GM12875 (cell line): Measurements from ENCODE around the gene R3HDM4.
A peak's percentile ranks its signal among the peaks of the same experiment; 100 is the strongest.

ENCODE experiments used
- H3K4me3 ChIP-seq: one replicate; pipeline ENCODE4 v1.5.1; 2011; ENCODE audit warnings: low read depth, low read length, control low read depth
- TF ChIP-seq, protein P1 (sequence below): IDR thresholded peaks from 2 replicates; pipeline ENCODE4 v1.5.1; 2011; ENCODE audit warnings: low read depth, mild to moderate bottlenecking, control low read depth, inconsistent platforms, low read length, moderate library complexity, borderline replicate concordance; ENCODE audit not compliant: insufficient read depth

Gene R3HDM4

DNA sequence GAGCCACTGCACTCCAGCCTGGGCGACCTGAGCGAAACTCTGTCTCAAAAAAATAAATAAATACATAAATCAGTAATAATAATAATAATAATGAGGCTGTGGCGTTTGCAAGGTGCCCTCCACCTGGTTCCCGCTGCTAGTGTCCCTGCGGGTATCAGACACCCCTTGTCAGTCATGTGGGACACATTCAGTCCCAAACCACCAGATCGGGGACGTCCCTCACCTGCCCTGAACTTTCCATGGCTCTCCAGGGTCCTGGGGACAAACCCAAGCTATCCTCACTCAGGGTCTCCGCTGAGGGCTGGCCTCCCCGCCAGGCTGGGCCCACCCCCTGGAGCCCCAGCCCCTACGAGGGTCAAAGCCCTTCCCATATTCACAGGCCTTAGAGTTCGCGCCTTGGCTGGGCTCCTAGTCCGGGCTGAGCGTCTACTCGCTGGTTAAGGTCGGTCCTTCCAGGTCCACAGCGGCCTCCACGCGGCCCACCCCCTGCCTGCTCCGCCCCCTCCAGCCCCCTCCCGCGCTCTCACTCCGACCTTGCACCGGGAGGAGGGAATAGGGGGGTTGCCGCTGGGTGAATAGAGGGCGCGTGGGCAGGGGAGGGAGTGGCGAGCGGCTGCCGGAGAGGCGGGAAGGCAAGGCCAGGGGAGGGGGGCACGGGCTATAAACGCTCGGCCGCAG lies 3.8 kb upstream of the R3HDM4 start:
- H3K4me3 ChIP-seq = peak overlapping the region; percentile 23
- TF ChIP-seq, protein P1, sequence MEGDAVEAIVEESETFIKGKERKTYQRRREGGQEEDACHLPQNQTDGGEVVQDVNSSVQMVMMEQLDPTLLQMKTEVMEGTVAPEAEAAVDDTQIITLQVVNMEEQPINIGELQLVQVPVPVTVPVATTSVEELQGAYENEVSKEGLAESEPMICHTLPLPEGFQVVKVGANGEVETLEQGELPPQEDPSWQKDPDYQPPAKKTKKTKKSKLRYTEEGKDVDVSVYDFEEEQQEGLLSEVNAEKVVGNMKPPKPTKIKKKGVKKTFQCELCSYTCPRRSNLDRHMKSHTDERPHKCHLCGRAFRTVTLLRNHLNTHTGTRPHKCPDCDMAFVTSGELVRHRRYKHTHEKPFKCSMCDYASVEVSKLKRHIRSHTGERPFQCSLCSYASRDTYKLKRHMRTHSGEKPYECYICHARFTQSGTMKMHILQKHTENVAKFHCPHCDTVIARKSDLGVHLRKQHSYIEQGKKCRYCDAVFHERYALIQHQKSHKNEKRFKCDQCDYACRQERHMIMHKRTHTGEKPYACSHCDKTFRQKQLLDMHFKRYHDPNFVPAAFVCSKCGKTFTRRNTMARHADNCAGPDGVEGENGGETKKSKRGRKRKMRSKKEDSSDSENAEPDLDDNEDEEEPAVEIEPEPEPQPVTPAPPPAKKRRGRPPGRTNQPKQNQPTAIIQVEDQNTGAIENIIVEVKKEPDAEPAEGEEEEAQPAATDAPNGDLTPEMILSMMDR = no peak

DNA sequence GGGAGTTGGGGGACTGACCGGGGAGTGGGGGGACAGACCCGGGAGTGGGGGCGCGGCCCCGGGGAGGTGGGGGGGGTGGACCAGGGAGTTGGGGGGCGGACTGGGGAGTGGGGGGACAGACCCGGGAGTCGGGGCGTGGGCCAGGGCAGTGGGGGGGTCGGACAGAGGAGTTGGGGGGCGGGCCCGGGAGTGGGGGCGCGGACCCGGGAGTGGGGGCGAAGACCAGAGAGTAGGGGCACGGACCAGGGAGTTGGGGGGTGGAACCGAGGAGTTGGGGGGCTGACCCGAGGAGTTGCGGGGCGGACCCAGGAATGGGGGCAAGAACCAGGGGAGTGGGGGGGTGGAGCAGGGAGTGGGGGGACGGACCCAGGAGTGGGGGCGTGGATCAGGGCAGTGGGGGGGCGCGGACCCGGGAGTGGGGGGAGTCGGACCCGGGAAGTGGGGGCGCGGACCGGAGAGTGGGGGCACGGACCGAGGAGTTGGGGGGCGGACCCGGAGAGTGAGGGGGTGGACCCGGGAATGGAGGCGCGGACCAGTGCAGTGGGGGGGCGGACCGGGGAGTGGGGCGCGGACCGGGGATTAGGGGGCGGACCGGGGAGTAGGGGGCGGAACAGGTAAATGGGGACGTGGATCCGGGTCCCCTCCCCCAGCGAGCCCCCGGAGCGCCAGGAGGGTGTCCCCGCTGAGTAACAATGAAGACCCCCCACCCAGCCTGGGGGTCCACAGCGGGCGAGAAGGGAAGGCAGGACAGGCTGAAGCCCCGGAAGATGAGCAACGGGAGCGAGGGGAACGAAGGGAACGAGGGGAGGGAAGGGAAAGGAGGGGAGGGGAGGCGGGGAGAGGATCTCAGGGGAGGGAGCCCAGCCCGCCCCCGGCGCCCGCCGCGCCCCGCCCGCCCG lies 589 bp downstream of the R3HDM4 start:
- peak overlapping the region; percentile 76 for H3K4me3 ChIP-seq
- TF ChIP-seq, protein P1 = no peak

DNA sequence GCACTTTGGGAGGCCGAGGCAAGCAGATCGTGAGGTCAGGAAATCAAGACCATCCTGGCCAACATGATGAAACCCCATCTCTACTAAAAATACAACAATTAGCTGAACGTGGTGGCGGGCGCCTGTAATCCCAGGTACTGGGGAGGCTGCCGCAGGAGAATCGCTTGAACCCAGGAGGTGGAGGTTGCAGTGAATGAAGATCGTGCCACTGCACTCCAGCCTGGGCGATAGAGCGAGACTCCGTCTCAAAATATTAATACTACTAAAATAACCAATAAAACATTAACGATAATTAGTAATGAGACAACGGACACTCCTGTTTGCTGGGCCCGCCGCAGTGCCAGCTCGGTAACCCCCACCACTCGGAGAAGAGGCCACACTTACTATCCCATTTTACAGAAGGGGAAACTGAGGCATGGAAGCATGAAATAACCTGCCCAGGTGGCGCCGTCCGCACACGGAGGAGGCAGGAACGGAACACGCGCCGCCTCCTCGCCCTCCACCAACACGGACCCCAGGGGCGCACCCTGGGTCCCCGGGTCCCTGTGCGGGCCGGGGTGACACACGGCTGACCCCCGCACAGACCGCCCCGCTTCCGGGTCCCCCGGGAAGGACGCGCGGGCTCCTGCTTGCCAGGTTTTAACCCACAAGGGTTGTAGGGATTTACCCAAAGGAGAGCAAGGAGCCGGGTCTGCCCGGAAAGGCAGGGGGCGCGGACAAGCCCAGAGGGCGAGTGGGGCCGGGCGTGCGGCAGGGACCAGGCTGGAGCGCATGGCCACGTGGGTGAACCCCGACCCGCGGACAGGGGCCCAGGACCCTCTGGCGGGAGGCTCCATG lies 1.6 kb downstream of the R3HDM4 start:
- no peak overlapping the region for H3K4me3 ChIP-seq
- TF ChIP-seq, protein P1 = no peak

DNA sequence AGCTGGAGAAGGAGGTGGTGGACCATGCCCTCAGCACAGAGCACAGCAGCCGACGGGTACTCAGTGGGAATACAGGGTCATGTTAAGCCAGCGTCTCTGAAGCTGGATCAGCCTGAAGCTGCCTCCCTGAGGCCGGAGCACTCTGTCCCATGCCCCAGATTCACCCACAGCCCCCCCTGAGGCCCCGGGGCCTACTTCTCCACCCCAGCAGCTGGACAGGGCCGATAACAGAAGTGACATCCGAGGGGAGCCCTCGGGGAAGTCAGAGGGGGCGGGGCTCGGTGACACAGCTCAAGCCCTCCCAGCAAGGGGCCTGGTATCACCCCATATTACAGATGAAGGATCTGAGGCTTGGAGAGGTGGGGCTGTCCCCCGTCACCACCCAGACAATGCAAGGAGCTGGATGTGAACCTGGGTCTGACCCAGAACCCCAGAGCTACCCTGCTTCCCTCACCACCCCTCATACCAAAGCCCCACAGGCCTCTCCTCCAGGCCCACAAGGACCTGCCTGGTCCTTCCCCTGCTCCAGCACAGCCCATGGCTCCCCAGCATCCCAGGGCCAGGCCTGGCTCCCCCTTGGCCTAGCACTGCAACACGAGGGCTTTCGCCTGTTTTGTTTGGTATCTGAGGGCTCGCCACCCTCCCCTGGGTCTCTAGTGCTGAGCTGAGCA lies 5.7 kb downstream of the R3HDM4 start:
- TF ChIP-seq, protein P1 = no peak
- no peak overlapping the region for H3K4me3 ChIP-seq

DNA sequence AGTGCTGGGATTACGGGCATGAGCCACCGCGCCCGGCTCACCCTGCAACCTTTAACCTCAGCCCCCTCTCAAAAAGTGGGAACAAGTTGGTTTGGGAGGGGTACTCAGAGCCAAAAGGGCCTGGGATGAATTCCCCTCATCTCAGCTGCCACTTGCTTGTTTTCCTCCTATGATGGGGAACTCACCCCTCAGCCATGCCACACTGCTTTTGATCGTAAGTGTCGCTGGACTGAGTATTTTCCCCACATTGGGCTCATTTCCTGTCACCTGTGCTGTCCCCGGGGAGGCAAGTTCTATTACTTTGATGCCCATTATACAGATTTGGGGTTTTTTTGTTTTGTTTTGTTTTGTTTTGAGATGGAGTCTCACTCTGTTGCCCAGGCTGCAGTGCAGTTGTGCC lies 6.5 kb downstream of the R3HDM4 start:
- TF ChIP-seq, protein P1 = no peak
- H3K4me3 ChIP-seq = no peak overlapping the region

DNA sequence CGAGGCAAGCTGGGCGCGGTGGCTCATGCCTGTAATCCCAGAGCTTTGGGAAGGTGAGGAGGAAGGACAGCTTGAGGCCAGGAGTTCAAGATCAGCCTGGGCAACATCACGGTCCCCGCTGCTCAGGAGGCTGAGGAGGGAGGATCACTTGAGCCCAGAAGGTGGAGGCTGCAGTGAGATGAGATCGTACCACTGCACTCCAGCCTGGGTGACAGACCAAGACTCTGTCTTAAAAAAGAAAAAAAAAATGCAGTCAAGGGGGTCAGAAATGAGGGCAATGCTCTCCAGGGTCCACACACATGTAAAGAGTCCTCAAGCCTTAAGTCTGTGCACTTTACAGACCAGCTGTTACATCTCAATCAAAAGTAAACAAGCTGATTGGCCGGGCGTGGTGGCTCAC lies 8.5 kb downstream of the R3HDM4 start:
- no peak overlapping the region for H3K4me3 ChIP-seq
- TF ChIP-seq, protein P1 = no peak
